T-helper 17 cell (primary cell): ENCODE measurements around the gene ARHGEF25. TPM values are rescaled to one million over a fixed set of nuclear protein-coding genes. Genes with fewer than 3 reads are reported as not detected.

ENCODE experiments used
- ATAC-seq: fragments of 150-1000 bp; cut with Tn5 transposase; 2 replicates; pipeline ENCODE4 v1.10.0; 2021; ENCODE audit warnings: mild to moderate bottlenecking, moderate library complexity
- DNase-seq, 3 donors: peaks; one replicate each; pipeline versions ENCODE4 v3.0.0 to v3.0.0-alpha.2; 2020 to 2021
- H3K9me3 ChIP-seq: one replicate; pipeline ENCODE4 v1.7.0; 2013; ENCODE audit warnings: low read length, mild to moderate bottlenecking; ENCODE audit not compliant: control insufficient read depth, poor library complexity, severe bottlenecking
- H3K27ac Mint-ChIP-seq: one replicate; pipeline ENCODE4 v1.8.0; 2022; ENCODE audit warnings: mild to moderate bottlenecking, moderate library complexity, mixed read lengths
- H3K27me3 Mint-ChIP-seq: one replicate; pipeline ENCODE4 v1.8.0; 2022; ENCODE audit warnings: mixed read lengths
- H3K36me3 Mint-ChIP-seq: one replicate; pipeline ENCODE4 v1.8.0; 2022; ENCODE audit warnings: low read depth, mixed read lengths
- H3K4me1 Mint-ChIP-seq: one replicate; pipeline ENCODE4 v1.8.0; 2022; ENCODE audit warnings: mild to moderate bottlenecking, mixed read lengths
- H3K4me3 Mint-ChIP-seq: one replicate; pipeline ENCODE4 v1.8.0; 2022; ENCODE audit warnings: mild to moderate bottlenecking, moderate library complexity, mixed read lengths
- total RNA-seq, 4 donors: library from RNA in 2 of 4; stranded (reverse) in 2 of 4; gene quantifications; one replicate each; pipeline ENCODE4 v1.2.3 and lab custom pipeline; 2022 to 2026

ARHGEF25 gene
- total RNA-seq, 2 donors from 2014 or later = 0.37 to 1.2 TPM

- DNase-seq (no peak), ATAC-seq (no peak)
- H3K4me3 Mint-ChIP-seq = peak overlapping the region; percentile 41
- no peak overlapping the region for H3K27ac Mint-ChIP-seq
- peaks cover 93% of the 10 kb centered on the region for H3K27me3 Mint-ChIP-seq
- H3K9me3 ChIP-seq = no peaks in the 10 kb centered on the region
- peaks cover 19% of the 10 kb centered on the region for H3K36me3 Mint-ChIP-seq
- peaks cover 34% of the 10 kb centered on the region for H3K4me1 Mint-ChIP-seq
Measured at GRCh38 chr12:57624441-57625220, 13.4 kb downstream of the ARHGEF25 start.

- no peak overlapping the region for H3K27ac Mint-ChIP-seq
- no peaks in the 10 kb centered on the region for H3K9me3 ChIP-seq
- peaks cover 19% of the 10 kb centered on the region for H3K36me3 Mint-ChIP-seq
- peaks cover 30% of the 10 kb centered on the region for H3K4me1 Mint-ChIP-seq
- no peak for DNase-seq
- no peak for ATAC-seq
- peaks cover 95% of the 10 kb centered on the region for H3K27me3 Mint-ChIP-seq
- H3K4me3 Mint-ChIP-seq = no peak overlapping the region
Measured at GRCh38 chr12:57625261-57626032, 14.2 kb downstream of the ARHGEF25 start.

GRCh38 chr12:57626111-57626920, 15.1 kb downstream of the ARHGEF25 start:
- H3K27ac Mint-ChIP-seq = no peak overlapping the region
- peaks cover 95% of the 10 kb centered on the region for H3K27me3 Mint-ChIP-seq
- peaks cover 22% of the 10 kb centered on the region for H3K4me1 Mint-ChIP-seq
- H3K36me3 Mint-ChIP-seq = peaks cover 19% of the 10 kb centered on the region
- no peaks in the 10 kb centered on the region for H3K9me3 ChIP-seq
- DNase-seq = no peak
- ATAC-seq = no peak
- H3K4me3 Mint-ChIP-seq = peak overlapping the region; percentile 28

- H3K9me3 ChIP-seq = no peaks in the 10 kb centered on the region
- Mint-ChIP-seq H3K4me3 (peak overlapping the region; percentile 28), H3K4me1 (peaks cover 18% of the 10 kb centered on the region), H3K27me3 (peaks cover 95% of the 10 kb centered on the region), H3K27ac (no peak overlapping the region), H3K36me3 (peaks cover 18% of the 10 kb centered on the region)
- ATAC-seq (no peak), DNase-seq (no peak)
Measured at GRCh38 chr12:57626921-57627445, 15.7 kb downstream of the ARHGEF25 start.

- Mint-ChIP-seq H3K27ac (no peak overlapping the region), H3K4me1 (peaks cover 17% of the 10 kb centered on the region), H3K27me3 (peaks cover 92% of the 10 kb centered on the region), H3K4me3 (peak overlapping the region; percentile 57), H3K36me3 (peaks cover 14% of the 10 kb centered on the region)
- DNase-seq (no peak), ATAC-seq (peak; percentile 67)
- no peaks in the 10 kb centered on the region for H3K9me3 ChIP-seq
Measured at GRCh38 chr12:57627501-57628279, 16.5 kb downstream of the ARHGEF25 start.

- Mint-ChIP-seq H3K4me3 (peak overlapping the region; percentile 50), H3K4me1 (peaks cover 18% of the 10 kb centered on the region), H3K36me3 (peaks cover 11% of the 10 kb centered on the region), H3K27ac (no peak overlapping the region), H3K27me3 (peaks cover 88% of the 10 kb centered on the region)
- ATAC-seq (no peak), DNase-seq (no peak)
- H3K9me3 ChIP-seq = no peaks in the 10 kb centered on the region
Measured at GRCh38 chr12:57628280-57629191, 17.3 kb downstream of the ARHGEF25 start.

- peaks cover 75% of the 10 kb centered on the region for H3K27me3 Mint-ChIP-seq
- H3K36me3 Mint-ChIP-seq = peaks cover 4% of the 10 kb centered on the region
- no peaks in the 10 kb centered on the region for H3K9me3 ChIP-seq
- ATAC-seq (no peak), DNase-seq (no peak)
- H3K27ac Mint-ChIP-seq = no peak overlapping the region
- peaks cover 18% of the 10 kb centered on the region for H3K4me1 Mint-ChIP-seq
- no peak overlapping the region for H3K4me3 Mint-ChIP-seq
Measured at GRCh38 chr12:57629897-57630471, 18.7 kb downstream of the ARHGEF25 start.

GRCh38 chr12:57630891-57631433, 19.7 kb downstream of the ARHGEF25 start:
- no peak for DNase-seq
- Mint-ChIP-seq H3K4me1 (peaks cover 18% of the 10 kb centered on the region), H3K27ac (no peak overlapping the region), H3K4me3 (no peak overlapping the region), H3K36me3 (peaks cover 3% of the 10 kb centered on the region), H3K27me3 (peaks cover 65% of the 10 kb centered on the region)
- ATAC-seq = no peak
- H3K9me3 ChIP-seq = no peaks in the 10 kb centered on the region

GRCh38 chr12:57631566-57632072, 20.4 kb downstream of the ARHGEF25 start:
- no peak overlapping the region for H3K27ac Mint-ChIP-seq
- peaks cover 58% of the 10 kb centered on the region for H3K27me3 Mint-ChIP-seq
- H3K36me3 Mint-ChIP-seq = peaks cover 3% of the 10 kb centered on the region
- ATAC-seq = no peak
- H3K4me3 Mint-ChIP-seq = peak overlapping the region; percentile 12
- peaks cover 18% of the 10 kb centered on the region for H3K4me1 Mint-ChIP-seq
- DNase-seq = no peak
- H3K9me3 ChIP-seq = no peaks in the 10 kb centered on the region

- no peak overlapping the region for H3K27ac Mint-ChIP-seq
- peak overlapping the region; percentile 85 for H3K4me3 Mint-ChIP-seq
Measured at GRCh38 chr12:57632073-57632957, 21.1 kb downstream of the ARHGEF25 start.

More at GRCh38 chr12:57632073-57632957, 21.1 kb downstream of the ARHGEF25 start:
- ATAC-seq = peak; percentile 51
- H3K4me1 Mint-ChIP-seq = peaks cover 14% of the 10 kb centered on the region
- H3K36me3 Mint-ChIP-seq = peaks cover 3% of the 10 kb centered on the region
- DNase-seq = no peak
- peaks cover 52% of the 10 kb centered on the region for H3K27me3 Mint-ChIP-seq
- H3K9me3 ChIP-seq = no peaks in the 10 kb centered on the region
